GM19193 (cell line): ENCODE data around the gene F8.
A peak's percentile ranks its signal among the peaks of the same experiment; 100 is the strongest.

ENCODE experiments used
- POLR2A ChIP-seq: IDR thresholded peaks from 4 replicates; pipeline ENCODE4 v1.6.1; 2011; ENCODE audit not compliant: insufficient read depth, insufficient read length; ENCODE audit errors: extremely low read depth

The F8 gene

DNA sequence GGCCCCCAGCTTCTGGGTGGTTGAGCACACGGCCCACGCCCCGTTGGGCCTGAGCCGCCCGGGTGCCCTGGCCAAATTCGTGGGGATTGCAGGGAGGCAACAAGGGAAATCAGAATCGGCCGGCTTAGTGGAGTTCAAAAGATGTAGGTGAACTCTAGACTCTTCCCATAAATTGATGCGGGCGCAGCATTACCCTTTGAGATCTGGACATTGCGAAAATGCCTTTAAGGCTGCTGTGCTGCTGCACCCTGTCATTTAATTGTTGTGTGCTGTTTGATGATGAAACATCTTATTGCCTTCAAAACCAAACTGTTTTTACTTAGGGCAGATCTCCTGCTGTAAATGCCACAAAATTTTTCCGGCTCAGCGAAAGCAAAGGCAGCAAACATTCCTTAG lies 216.8 kb downstream of the F8 start:
- no peak for TF ChIP-seq POLR2A

GRCh38 chrX:154804957-154805695 lies 217.4 kb downstream of the F8 start, which contains the start of gene MPP1:
MPP1 (minus strand) TSS chrX:154805485; CDS start chrX:154805373, 112 bp downstream.
- peak; percentile 47 for TF ChIP-seq POLR2A

GRCh38 chrX:154804261-154804956 lies 218.1 kb downstream of the F8 start:
- no peak for TF ChIP-seq POLR2A

GRCh38 chrX:154802947-154803346 lies 219.6 kb downstream of the F8 start:
- no peak for TF ChIP-seq POLR2A

- no peak for TF ChIP-seq POLR2A
These were observed 221.9 kb downstream of the F8 start for GRCh38 chrX:154800478-154801210.

DNA sequence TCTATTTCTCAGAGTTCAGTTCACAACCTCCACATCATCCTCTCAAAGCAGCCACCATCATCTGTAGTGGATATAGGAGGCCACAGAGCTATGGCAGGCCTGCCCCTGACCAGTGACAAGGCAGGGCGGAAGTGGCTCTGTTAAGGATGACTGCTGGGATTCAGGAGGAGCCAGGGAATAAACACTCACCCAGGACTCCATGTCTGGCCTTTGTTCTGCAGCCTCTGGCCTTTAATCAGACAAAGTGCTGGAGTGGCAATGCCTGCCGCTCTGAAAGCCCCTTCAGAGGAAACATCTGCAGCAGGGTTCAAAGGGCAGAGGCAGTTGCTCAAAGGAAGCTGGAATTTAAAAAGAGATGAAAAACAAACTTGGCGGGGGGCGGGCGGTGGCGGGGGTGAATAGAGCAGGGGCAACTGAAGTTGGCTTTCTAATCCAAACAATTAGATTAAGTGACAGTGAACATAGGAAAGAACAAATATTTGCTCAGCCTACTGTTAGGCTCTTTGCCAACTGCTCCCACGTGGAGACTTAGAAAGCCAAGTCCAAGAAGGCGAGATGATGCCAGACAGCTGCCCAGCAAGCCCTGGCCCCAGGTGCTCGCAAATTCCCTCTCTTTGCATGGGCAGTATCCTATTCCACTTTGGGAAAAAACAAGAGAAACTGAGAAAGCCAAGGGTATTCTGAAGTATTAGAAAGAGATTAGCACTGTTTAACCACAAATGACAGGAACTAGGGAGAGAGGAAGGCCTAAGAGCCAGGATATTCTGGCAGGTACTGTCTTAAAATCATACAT lies 222.8 kb downstream of the F8 start:
- no peak for TF ChIP-seq POLR2A

- no peak for TF ChIP-seq POLR2A
These were observed 225.5 kb downstream of the F8 start for GRCh38 chrX:154797006-154797405.

GRCh38 chrX:154795016-154795415 lies 227.5 kb downstream of the F8 start:
- TF ChIP-seq POLR2A = no peak

DNA sequence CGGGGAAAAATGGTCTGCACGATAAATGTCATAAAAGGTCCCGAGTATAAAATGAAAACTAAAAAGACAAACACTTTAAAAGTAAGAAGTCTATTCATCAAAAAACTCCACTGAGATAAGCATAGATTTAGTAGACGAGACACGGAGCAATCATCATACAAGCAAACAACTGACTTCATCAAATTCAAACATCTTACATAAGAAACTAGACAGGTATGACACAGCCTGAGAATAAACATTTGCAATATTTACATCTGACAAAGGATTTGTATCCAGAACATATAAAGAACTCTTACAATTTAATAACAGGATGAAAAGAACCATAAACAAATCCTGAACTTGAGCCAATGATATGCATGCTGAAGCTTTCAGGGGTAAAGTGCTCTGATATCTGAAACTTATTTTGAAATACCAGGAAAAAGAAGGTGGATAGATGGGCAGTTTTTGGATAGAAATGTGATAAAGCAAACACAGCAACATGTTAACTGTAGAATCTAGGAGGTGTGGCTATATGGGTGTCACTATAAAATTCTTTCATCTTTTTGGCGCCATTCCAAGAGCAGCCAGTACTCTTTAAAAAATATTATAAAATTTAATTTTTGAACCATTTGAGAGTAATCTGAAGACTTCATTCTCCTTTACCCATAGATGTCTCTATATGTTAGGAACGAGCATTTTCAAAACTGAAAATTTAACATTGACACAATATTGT lies 229.3 kb downstream of the F8 start:
- TF ChIP-seq POLR2A = no peak

GRCh38 chrX:154791939-154792338 lies 230.6 kb downstream of the F8 start:
- TF ChIP-seq POLR2A = no peak

DNA sequence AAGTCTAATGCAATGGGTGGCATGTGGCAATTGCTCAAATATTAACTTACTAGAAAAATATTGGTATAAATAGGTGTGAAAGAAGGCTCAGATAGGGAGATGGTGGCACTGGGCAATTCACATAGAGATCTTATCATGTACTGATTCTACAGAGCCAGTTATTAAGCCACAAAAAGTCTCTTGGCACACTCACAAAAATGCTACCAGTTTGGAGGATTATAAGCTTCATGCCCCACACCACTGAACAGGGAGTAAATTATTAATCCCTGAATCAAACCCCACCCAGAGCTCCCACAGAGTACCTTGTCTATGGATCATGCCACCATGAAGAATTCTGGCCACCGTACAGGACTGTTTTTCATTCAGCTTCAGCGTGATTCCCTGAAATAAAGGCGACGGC lies 231.1 kb downstream of the F8 start:
- no peak for TF ChIP-seq POLR2A
